GM19328 (cell line): ENCODE results near the gene KIF6.
"Not testable (repeated sequence)": the region's sequence is repeated elsewhere in the genome, so short reads cannot be mapped to it uniquely, and the experiment has no call there.

Source experiments
- ATAC-seq: cut with Tn5 transposase; IDR thresholded peaks from one replicate; pipeline ENCODE4 v1.9.1; 2021; ENCODE audit warnings: mild to moderate bottlenecking, moderate library complexity; ENCODE audit not compliant: unreplicated experiment

The KIF6 gene

DNA sequence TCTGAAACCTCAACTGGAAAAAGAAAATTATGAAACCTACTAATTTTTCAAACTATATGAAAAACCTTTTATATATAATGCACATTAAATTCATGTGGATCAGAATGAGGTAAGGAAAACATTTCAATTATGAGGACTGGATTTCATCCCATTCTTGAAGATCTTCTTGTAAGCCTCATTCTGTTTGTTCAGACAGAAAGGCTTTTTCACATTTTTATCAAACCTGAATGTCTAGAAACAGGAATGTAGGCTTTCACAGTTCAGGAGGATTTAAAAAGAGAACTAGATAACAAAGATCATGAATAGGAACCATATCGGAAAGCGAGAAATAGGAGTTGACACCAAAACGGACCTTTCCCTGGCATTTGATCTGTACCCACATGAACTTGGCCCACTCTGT lies 210.2 kb downstream of the KIF6 start:
- ATAC-seq = no peak

DNA sequence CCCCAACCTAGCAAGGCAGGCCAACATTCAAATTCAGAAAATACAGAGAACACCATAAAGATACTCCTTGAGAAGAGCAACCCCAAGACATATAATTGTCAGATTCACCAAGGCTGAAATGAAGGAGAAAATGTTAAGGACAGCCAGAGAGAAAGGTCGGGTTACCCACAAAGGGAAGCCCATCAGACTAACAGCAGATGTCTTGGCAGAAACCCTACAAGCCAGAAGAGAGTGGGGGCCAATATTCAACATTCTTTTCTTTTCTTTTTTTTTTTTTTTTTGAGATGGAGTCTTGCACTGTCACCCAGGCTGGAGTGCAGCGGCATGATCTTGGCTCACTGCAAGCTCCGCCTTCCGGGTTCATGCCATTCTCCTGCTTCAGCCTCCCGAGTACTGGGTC lies 215.4 kb downstream of the KIF6 start:
- not testable (repeated sequence) for ATAC-seq

DNA sequence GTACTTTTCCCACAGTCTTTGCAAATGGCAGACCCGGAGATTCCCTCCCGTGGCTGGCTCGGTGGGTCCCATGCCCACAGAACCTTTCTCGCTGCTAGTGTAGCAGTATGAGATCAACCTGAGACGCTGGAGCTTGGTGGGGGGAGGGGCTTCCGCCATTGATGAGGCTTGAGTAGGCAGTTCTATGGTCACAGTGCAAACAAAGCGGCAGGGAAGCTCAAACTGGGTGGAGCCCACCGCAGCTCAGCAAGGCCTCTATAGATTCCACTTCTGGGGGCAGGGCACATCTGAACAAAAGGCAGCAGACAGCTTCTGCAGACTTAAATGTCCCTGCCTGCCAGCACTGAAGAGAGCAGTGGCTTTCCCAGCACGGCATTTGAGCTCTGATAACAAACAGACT lies 216.7 kb downstream of the KIF6 start:
- ATAC-seq = no peak

DNA sequence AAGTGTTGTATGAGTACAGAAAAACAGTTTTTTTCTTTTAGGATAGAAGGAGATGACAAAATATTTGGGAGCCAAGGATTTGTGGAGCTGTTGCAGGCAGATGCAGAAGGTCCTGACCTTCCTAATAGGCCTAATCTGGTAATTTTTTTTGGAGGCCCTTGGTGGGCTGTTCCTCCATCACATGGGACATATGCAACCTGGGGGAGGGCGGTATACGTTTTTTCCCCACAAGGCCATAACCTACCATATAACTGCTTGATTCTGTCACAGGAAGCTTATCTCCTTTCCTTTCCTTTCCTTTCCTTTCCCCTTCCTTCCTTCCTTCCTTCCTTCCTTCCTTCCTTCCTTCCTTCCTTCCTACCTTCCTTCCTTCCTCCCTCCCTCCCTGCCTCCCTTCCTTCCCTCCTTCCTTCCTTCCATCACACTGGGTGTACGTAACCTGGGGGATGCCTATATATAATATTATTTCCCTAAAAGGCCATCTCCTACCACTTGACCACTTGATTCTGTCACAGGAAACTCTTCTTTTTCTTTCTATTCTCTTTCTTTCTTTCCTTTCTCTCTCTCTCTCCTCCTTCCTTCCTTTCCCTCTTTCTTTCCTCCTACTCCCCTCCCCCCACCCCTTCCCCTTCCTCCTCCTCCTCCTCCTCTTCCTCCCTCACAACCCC lies 217.7 kb downstream of the KIF6 start:
- ATAC-seq = no peak

DNA sequence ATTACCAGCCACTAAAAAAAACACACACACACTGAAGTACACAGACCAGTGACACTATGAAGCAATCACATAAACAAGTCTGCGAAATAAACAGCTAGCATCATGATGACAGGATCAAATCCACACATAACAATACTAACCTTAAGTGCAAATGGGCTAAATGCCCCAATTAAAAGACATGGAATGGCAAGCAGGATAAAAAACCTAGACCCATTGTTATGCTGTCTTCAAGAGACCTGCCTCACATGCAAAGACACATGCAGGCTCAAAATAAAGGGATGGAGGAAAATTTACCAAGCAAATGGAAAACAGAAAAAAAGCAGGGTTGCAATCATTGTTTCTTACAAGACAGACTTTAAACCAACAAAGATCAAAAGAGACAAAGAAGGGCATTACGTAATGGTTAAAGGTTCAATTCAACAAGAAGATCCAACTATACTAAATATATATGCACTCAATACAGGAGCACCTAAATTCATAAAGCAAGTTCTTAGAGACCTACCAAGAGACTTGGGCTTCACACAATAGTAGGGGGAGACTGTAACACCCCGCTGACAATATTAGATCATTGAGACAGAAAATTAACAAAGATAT lies 222.7 kb downstream of the KIF6 start:
- not testable (repeated sequence) for ATAC-seq

DNA sequence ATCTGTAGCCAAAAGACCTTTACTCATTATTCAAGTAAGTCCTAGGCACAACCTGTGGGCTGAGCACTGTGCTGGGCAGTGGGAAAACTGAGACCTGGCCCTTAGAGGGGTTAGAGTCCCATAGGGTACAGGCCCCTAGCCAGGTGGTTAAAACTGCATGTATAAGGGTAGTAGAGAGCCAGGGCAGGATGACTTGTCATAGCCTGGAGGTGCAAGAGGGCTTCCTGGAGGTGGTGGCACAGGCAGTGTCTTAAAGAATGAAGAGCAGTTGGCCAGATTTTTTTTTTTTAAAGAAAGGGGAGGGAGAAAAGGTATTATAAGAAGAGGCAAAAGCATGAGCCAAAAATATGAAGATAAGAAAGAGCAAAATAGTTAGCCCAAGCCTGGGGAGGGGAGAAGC lies 226.2 kb downstream of the KIF6 start:
- no peak for ATAC-seq

DNA sequence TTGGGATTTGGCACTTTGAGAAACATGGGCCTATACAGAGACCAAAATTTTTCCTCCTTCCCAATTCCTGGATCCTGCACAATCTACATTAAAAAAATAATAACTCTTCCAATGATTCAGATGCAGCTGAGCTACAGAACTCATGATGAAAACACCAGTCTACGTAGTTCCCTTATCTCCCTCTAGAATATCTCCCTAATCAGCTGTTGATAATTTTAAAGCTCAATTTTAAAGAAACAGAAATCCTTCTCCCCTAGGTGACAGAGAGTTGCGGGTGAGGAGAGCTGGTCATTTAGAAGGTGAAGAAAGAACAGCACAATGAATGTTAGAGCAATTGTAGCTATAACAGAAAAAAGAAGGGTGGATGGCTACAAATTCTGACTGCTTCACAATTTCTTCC lies 227.1 kb downstream of the KIF6 start:
- no peak for ATAC-seq

DNA sequence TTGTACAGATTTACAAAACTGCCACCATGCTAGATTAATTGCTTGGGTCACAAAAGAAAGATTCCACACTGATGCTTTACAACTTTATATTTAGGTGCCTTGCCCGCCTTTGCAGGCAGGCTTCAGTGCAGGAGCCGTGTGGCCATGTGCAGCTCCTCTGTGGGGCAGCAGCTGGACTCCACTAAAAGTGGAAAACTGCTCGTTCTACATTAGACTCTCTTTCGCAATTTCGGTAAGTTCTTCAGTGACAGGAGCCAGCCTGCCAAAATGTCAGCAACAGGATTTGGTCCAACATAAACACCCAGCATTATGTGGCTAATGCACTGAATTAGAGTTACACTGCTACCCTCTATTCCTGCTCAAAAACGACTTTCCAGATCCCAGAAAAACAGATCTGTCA lies 228.3 kb downstream of the KIF6 start:
- no peak for ATAC-seq

DNA sequence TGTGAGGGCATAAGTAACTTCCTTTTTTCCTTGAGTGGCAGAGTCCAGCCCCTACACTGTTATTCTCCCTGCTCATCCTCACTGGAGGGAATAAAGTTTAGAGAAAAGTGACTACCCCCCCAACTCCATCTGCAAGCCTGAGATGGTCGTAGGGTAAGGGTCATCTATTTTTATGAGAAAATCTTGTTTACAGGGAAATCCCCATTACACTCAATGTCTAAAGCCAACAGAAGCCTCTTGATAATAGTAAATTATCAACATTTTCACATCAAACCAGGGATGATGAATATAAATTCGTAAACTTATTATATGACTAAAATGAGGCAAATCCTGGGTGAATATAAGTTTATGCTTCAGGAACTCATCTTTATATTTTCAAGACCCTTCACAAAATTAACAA lies 228.8 kb downstream of the KIF6 start:
- ATAC-seq = no peak

DNA sequence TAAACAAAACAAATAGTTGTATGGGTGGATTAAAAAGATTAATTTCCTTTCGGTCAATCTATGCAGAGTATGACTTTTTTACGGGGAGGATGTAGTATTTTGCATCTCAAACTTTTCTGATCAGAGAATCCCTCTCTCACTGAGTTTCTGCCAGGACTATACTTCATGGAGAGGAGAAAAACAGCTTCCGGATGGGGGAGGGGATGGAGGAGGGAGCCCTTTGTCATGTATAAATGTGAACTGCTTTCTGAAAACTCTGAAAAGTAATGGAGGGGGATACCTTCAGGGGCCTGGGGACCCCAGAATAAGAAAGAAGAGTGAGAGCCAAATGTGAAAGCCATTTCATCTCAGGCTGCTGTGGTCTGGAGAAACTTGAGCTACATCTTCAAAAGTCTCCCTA lies 229.6 kb downstream of the KIF6 start:
- no peak for ATAC-seq

DNA sequence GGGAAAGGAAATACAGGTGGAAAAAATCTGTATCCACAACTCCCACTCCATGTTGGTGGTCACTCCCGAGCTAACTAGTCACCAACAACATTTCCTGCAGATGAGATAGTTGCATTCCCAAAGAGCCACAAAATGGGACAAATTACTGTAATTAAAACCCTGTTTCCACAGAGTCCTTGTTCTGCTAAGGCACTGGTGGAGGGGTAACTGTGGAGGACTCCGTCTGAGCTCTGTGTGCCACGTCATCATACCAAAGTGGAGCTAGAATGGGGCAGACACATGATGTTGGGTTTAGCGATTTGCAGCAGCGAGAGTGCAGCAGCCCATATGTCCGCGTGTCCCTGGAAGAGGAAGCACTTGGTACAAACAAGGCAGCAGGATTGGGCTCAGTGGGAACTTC lies 230.2 kb downstream of the KIF6 start:
- no peak for ATAC-seq

DNA sequence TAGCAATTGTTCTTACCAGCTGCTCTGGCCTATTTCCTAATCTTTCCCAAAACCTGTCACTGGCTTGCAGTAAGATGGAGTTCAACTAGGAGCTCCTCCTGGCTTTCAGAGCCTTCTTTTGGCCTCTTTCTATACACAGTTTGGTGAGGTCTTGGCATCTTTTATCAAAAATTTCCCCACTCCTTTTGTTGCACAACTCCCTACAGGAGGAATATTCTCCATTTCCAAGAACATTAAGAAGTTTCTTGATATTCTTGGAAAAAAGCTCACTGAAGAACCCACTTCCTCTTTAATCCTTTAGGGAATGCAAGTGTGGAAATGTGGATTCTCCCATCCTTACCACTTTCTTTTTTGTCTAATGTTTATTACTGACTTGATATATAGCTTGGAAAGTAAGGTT lies 231.4 kb downstream of the KIF6 start:
- ATAC-seq = no peak

DNA sequence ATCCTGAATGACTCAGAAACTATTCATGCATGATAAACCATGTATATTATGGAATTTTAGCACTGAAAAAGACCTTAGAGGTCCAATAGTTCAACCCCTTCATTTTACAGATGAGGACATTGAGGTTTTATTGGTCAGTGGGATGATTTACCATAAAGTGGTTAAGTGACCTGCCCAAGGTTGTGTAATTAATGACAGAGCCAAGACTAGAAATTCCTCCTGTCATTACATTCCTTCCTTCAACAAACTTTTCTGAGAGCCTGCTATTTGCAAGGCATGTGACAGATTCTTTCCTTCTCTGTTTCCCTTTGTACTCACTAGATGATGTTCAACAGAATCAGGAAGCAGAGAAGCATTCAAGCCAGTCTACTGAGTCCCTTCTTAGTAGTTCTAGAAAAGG lies 232.0 kb downstream of the KIF6 start:
- ATAC-seq = no peak

DNA sequence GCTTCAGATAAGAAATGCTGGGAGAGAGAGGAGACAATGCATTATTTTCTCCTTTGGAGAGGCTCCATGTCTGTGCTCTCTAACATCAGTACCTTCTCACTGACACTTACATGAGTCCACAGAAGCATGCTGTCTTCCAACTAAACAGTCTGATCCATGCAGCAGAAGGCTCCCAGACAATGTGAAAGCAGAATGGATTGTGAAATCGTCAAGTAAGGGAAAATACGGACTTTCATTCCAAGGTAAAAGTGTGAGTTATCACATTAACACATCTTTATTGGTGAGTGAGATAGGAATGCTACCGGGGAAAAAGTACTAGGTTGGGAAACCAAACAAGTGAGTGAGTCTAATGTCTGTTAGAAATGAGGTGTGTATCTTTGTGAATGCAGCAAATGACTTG lies 235.1 kb downstream of the KIF6 start:
- ATAC-seq = no peak

DNA sequence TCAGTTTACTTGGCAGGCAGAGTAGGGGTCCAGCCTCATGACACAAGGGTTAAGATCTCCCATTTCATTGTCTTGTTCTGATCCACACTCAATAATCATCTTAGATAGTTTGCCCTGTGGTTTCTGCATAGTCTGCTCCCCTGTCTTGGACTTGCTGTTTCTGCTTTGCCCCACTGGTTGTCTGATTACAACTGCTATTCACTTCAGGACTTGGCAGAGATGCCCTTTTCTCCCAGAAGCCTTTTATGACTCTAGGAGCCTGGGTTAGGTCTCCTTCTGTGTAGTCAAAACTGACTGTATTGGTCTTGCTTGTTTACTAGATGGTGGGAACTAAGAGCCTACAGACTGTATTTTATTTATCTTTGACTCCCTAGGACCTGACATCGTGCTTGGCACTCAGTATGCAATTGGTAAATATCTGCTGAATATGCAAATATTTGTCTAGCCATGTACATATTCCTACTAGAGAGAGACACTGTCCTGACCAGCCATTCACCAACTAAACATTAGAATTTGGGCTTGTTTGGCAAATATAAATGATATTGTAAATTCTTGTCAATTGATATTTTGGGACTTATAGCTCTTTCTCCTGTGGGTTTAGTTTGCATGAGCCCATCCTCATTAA lies 236.8 kb downstream of the KIF6 start:
- no peak for ATAC-seq

DNA sequence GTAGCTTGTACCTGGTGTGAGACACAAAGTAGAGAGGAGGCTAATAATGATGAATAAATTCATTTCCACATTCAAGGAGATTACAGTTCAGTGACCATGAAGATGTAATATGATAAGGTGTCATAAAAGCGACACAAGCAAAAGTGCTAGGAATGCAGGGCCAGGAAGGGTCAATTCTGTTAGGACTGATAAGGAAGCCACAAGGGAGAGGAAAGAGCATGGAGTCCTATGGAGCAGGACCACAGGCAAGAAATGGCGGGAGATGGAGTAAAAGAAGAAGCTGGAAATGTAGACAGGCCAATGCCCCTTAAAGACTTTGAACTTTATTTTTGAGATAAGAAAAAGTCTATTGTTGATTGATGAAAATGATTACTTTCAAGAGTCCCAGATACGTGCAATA lies 240.9 kb downstream of the KIF6 start:
- no peak for ATAC-seq

DNA sequence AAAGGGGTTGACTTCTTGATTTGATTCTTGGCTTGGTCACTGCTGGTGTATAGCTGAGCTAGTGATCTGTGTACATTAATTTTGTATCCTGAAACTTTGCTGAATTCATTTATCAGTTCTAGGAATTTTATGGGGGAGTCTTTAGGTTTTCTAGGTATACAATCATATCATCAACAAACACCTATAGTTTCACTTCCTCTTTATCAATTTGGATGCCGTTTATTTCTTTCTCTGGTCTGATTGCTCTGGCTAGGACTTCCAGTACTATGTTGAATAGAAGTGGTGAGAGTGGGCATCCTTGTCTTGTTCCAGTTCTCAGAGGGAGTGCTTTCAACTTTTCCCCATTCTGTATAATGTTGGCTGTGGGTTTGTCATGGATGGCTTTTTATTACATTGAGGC lies 245.4 kb downstream of the KIF6 start:
- not testable (repeated sequence) for ATAC-seq

DNA sequence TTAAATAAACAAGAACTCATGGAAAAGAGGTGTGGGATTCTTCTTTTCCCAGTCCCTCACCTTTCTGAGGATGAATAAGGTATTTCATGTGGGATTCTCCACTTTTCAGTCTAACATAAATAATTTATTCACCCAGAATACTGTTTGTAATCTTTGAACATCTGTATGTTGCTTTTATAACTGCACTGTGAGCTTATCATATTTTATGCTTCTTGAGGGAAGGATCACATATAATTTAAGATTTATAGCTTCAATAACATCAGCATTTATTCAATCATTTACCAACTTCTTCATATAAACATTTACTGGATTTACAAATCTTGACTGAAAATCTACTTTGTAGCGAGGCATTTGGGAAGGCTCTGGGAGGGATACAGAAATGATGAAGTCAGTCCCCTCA lies 248.5 kb downstream of the KIF6 start:
- no peak for ATAC-seq

DNA sequence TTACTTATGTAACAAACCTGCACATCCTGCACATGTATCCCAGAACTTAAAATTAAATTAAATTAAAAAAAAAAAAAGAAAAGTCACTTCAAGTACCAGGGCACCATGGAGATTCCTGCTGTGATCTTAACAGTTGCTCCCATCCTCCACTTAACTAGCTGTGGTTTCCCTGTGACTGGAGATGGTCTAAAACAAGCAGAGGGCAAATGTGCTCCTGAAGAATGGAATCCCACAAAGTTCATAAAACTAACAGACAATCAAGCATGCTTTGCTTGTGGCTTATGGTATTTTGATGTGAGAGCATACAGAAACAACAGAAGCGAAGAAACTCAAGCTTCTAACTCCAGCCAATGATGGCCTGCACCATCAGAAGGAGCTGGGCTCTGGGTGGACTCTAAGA lies 249.1 kb downstream of the KIF6 start:
- no peak for ATAC-seq

DNA sequence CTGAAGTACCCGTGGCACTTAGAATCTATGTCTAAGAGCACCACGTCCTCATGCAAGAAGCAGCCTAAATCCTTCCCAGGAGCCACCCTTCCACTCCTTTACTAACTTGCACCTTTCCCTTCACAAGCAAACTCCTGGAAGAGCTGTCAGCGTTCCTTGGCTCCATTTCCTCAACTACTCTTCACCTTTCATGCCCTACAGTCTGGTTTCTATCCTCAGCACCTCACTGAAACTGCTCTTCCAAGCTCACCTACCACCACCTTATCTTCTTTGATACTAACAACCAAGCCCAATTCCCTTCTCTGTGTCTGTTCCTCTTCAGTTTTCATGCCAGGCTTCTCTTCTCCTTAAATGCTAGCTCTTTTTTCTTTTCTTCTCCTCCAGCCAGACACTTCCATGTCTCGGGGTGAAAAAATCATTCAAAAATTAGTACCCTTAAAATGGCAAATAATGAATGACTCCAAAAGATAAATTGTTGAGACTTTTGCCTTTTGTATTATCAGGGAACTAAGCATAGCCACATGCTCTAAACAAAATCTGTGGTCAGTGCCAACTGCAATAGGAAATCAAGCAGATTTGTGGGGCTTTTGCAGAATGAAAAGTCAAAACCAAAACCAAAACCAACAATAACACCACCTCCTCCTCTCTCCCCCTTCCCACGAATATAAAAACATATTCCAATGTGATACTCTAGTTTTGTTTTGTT lies 253.1 kb downstream of the KIF6 start:
- no peak for ATAC-seq

DNA sequence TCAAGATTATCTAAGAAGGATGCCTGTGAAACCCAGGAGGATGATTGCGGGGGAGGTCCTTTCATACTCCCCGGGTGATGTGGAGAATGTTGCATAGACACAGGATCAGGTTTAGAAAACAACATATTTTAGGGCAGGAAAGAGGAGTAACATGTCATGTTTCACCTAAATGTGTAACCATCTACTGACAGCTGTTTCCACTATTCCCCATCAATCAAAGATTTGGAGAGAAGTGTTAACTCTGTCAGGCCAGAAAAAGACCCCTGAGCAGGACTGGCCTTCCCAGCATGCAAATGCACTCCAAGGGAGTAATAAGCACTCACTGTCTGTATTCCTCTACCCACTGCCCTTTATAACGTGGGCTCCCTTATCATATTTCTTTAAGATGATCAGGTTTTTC lies 254.7 kb downstream of the KIF6 start:
- no peak for ATAC-seq

DNA sequence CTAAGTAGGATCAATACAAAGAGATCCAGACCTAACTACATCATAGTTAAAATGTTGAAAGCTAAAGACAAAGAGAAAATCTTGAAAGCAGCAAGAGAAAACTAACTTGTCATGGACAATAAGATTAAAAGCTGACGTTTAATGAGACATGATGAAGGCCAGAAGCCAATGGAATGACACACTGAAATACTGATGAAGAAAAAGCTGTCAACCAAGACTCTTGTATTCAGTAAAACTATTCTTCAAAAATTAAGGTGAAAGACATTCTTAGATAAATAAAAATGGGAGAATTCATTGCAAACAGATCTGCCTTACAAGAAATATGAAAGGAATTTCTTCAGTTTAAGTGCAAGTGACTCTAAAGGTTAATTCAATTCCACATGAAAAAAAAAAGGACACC lies 256.8 kb downstream of the KIF6 start:
- no peak for ATAC-seq
